Aorta (tissue), 5 donors: ENCODE results near the gene TM2D3. TPM values are rescaled to one million over a fixed set of nuclear protein-coding genes. Genes with fewer than 3 reads are reported as not detected.

Source experiments
- ATAC-seq: fragments of 200-7000 bp; cut with Tn5 transposase; one replicate; pipeline ENCODE4 v1.9.1; 2022; ENCODE audit warnings: moderate library complexity; ENCODE audit not compliant: low FRiP score
- DNase-seq, 2 donors: peaks; one replicate each; pipeline ENCODE4 v3.0.0-alpha.2; 2020
- H3K27ac ChIP-seq, 2 donors: one replicate each; pipeline ENCODE4 v1.5.1; 2013; ENCODE audit warnings: low read length in 2 of 2, mild to moderate bottlenecking in 2 of 2, moderate library complexity in 2 of 2, control low read depth in 1 of 2, inconsistent platforms in 1 of 2, low read depth in 1 of 2
- H3K27me3 ChIP-seq, 2 donors: one replicate each; pipeline ENCODE4 v1.6.1; 2013; ENCODE audit warnings: control low read depth in 1 of 2, low read length in 1 of 2, mild to moderate bottlenecking in 1 of 2, moderate library complexity in 1 of 2; ENCODE audit not compliant: insufficient read depth in 2 of 2, control insufficient read depth in 1 of 2
- H3K36me3 ChIP-seq, 2 donors: one replicate each; pipeline ENCODE4 v1.6.1; 2013; ENCODE audit warnings: control low read depth in 1 of 2, low read length in 1 of 2, mild to moderate bottlenecking in 1 of 2; ENCODE audit not compliant: insufficient read depth in 2 of 2, control insufficient read depth in 1 of 2
- H3K4me1 ChIP-seq, 2 donors: one replicate each; pipeline ENCODE4 v1.6.1; 2013; ENCODE audit warnings: low read length in 2 of 2, control low read depth in 1 of 2, mild to moderate bottlenecking in 1 of 2, moderate library complexity in 1 of 2; ENCODE audit not compliant: insufficient read depth in 2 of 2, control insufficient read depth in 1 of 2
- H3K4me3 ChIP-seq, 2 donors: one replicate each; pipeline ENCODE4 v1.5.1; 2013; ENCODE audit warnings: low read length in 2 of 2, control low read depth in 1 of 2, mild to moderate bottlenecking in 1 of 2
- H3K9me3 ChIP-seq: one replicate; pipeline ENCODE4 v1.6.1; 2013; ENCODE audit warnings: mild to moderate bottlenecking, low read length; ENCODE audit not compliant: control insufficient read depth
- WGBS, 2 donors: extraction: QIAGEN DNeasy Blood & Tissue Kit; methylation state at CpG; one replicate each; pipeline ENCODE4 v1.1.7; 2013; 5-methylcytosine and 5-hydroxymethylcytosine counted together
- intact Hi-C, 2 donors: fragments of 100-400 bp; cut with DNase I; formaldehyde crosslinking; loops; one replicate each; pipeline versions ENCODE4 v1.14.2 to v1.15.0; 2022
- polyA plus RNA-seq, 2 donors: library from polyadenylated mRNA; stranded (reverse); fragments of 200-250 nt; gene quantifications; one replicate each; pipeline ENCODE4 v1.2.3, GENCODE V29; 2013
- total RNA-seq, 2 donors: library from RNA; stranded (reverse); fragmentation: NEBNext Ultra II Directional; extraction: Animal tissue kit (Norgen Biotek cat#: 25700); gene quantifications; one replicate each; pipeline ENCODE4 v1.2.1, GENCODE V29; 2021
- donor health status: healthy with polysubstance abuse.
- donor health status: Bipolar disorder and iron deficiency.
- donor health status: DM: no; HTN: no; CAD: no.
- donor health status: DM: no; HTN: no; CAD: no.
- donor health status: DM: yes; HTN: yes; CAD: no.

Gene TM2D3
- total and polyA plus RNA-seq, 4 donors = 26.8 to 64.1 (median 52.7) TPM

DNA sequence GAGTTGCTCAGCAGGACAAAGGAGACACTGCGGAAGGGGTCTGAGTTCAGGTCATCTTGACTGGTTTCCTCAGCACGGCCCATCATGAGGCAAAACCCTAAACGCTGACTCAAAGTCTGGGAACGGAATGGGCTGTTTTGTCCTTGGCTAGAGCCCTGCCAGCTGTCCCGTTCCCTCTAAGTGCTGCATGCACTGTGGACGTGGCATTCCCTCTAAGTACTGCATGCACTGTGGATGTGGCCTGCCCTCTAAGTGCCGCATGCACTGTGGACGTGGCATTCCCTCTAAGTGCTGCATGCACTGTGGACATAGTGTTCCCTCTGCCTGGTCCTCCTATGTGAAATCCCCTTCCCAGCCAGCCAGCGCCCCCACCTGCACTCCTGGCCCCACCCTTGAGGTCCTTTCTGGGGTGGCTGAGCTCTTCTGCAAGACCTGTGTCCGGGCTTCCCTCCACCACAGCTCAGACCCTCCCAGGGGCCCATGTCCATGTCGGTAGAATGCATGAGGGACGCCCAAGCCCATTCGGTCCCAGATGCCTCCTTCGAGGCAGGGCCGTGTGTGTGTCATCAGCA lies 36.7 kb downstream of the TM2D3 start:
- WGBS, 2 donors = 38 to 47% methylated on average over 15 of the region's 15 CpGs
- H3K4me3 ChIP-seq = no peak overlapping the region
- H3K4me1 ChIP-seq = no peaks in the 10 kb centered on the region
- ATAC-seq (peak; percentile 49), DNase-seq (peak in 1 of 2 donors; percentile 65)
- H3K36me3 ChIP-seq = no peaks in the 10 kb centered on the region
- intact Hi-C loops = no loop called here
- H3K27ac ChIP-seq = no peak overlapping the region
- no peaks in the 10 kb centered on the region for H3K27me3 ChIP-seq
- no peaks in the 10 kb centered on the region for H3K9me3 ChIP-seq

DNA sequence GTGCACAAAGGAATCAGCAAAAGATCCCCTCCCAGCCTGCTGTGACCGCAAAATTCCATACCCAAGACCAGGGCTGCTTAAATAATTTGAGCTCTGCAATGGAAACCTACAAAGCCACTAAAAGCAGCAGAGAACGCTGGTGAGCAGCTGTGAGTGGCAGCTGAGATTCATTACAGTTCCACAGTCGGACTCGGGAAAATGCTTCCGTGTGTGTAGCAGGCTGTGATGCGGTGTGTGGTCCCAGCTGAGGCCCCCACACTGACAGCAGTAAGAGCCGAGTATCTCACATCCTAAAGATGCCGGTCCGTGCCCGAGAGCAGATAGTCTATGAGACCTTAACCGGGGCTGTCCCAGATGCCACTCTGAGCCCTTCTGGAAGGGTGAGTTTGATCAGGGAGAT lies 37.4 kb downstream of the TM2D3 start:
- 84 to 92% methylated on average over 11 of the region's 11 CpGs for WGBS, 2 donors

DNA sequence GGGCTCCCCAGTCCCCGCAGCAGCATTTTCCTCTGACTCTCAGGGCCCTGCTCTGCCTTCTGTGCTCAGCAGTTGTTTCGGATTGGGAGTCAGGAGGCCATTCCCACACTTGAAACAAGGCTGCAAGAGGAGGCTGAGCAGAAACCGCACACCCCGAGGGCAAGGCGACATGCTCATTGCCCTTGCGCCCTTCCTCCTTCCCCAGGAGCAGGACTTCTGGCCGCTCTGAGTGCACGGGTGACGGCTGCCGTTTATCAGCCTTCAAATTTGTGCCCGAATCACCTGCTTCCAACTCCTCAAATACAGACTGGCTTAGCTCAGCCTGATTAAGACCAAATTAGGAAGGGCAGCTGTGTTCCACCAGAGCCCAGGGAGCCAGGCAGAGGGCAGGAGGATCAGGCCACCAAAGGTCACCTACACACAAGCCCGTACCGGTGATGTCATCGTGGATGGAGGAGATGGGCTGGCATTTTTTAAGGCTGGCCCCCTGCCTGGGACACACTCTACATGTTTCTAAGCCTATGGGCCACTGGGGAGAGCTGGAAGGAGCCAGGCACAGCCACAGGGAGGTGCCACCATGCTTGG lies 38.1 kb downstream of the TM2D3 start:
- ATAC-seq = no peak

More for the DNA sequence above, 37.4 kb downstream of the TM2D3 start:
- ATAC-seq (no peak), DNase-seq (no peak)
- intact Hi-C loops = no loop called here
- no peaks in the 10 kb centered on the region for H3K4me1 ChIP-seq
- H3K36me3 ChIP-seq = no peaks in the 10 kb centered on the region
- H3K4me3 ChIP-seq = no peak overlapping the region
- H3K9me3 ChIP-seq = no peaks in the 10 kb centered on the region
- no peaks in the 10 kb centered on the region for H3K27me3 ChIP-seq
- H3K27ac ChIP-seq = no peak overlapping the region

DNA sequence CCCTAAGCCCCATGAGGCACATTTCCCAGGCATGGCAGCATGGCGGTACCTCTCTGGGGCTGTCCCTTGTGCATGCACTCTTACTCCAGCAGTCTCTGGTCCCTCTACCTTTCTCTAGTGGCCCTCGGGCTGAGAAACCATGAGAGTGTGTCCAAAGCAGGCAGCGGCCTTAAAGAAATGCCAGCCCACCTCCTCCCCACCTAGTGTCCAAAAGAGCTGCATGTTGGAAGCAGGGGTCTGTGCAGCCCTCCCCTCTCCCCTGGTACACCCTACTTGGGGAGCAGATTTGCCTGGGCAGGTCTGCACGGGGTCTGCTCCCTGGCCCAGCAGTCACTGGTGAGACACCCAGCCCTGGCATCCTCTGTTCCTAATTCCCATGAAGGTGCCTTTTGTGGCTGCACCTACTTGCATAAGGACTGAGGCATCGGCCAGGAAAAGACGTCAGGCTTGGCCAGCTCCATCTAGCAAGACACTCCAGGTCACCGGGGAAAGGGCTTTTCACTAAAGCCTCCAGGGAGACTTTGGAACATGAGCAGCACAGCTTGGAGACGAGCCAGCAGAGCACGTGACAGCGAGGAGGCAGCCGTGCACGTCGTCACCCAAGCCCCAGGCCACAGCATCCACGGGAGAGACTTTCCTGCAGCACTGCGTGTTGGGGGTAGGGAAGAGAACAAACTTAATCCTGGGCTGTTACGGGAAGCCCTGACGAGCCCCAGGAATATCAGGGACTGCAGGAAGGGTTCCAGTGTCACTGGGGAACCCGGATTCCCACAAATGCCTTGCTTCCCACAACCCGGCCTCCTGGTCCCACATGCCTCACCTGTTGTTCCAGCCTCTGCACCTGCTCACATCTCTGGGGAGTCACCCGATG lies 38.8 kb downstream of the TM2D3 start:
- intact Hi-C loops = no loop called here
- Histone ChIP-seq H3K4me1 (no peaks in the 10 kb centered on the region), H3K4me3 (no peak overlapping the region), H3K36me3 (no peaks in the 10 kb centered on the region), H3K27me3 (no peaks in the 10 kb centered on the region), H3K27ac (no peak overlapping the region), H3K9me3 (no peaks in the 10 kb centered on the region)
- ATAC-seq = no peak
- DNase-seq = peak; percentile 80 to 91
- WGBS, 2 donors = 26 to 30% methylated on average over 20 of the region's 20 CpGs

More for the DNA sequence above, 38.1 kb downstream of the TM2D3 start:
- Histone ChIP-seq H3K27me3 (no peaks in the 10 kb centered on the region), H3K9me3 (no peaks in the 10 kb centered on the region), H3K27ac (no peak overlapping the region), H3K4me3 (no peak overlapping the region), H3K4me1 (no peaks in the 10 kb centered on the region), H3K36me3 (no peaks in the 10 kb centered on the region)
- DNase-seq = no peak
- WGBS, 2 donors = 80 to 83% methylated on average over 14 of the region's 14 CpGs
- intact Hi-C loops = no loop called here

DNA sequence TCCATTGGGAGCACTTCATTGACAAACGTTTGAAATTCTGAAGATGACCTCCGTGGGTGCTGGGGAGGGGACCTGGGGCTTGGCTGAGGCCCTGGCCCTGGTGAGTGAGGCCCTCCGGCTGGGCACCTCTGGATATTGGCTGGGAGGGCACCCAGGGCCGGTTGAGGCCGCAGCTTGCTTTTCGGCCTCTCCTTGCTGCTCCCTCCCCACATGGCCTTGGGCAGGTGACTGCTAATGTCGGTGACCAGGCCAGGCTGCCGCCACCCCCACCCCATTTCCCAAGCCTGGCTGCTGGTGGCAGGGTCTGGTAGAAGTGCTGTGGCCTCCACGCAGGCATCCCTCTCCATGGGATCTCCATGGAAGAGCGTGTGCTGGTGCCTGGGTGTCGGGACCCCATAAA lies 39.5 kb downstream of the TM2D3 start:
- no peaks in the 10 kb centered on the region for H3K4me1 ChIP-seq
- ATAC-seq (no peak), DNase-seq (peak in 1 of 2 donors; percentile 69)
- intact Hi-C loops = no loop called here
- no peak overlapping the region for H3K27ac ChIP-seq
- H3K4me3 ChIP-seq = no peak overlapping the region
- H3K27me3 ChIP-seq = no peaks in the 10 kb centered on the region
- H3K36me3 ChIP-seq = no peaks in the 10 kb centered on the region
- no peaks in the 10 kb centered on the region for H3K9me3 ChIP-seq
- 88 to 93% methylated on average over 11 of the region's 11 CpGs for WGBS, 2 donors

DNA sequence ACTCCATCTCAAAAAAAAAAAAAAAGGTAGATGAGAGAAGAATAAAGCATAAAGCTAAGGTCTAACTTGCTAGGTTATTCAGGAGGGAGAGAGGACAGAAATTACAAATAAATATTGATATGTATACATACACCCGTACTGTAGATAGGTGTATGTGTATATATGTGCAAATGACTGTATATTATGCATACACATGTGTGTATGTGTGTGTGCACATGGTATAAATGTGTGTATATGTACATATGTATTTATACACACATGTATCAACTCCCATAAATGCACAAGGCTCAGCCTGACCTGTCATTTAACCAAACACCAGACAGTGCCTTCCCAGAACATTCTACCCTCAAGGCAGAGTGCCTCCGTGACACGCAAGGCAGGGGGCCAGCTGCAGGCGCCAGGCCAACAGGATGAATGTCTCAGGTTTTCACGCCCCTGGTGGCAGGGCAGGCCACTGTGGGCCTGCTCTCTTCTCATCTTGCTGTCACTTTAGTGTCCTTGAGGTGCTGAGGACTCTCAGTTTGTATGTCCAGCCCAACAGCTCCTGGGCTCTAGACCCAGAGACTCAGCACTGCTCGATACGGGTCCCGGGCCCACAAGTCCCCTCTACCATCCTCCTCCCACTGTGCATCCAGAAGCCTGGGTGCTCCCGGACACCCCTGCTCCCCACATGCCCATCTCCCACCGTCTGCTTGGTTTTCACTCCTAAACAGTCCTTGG lies 40.4 kb downstream of the TM2D3 start:
- no peak overlapping the region for H3K4me3 ChIP-seq
- H3K27ac ChIP-seq = no peak overlapping the region
- no peaks in the 10 kb centered on the region for H3K36me3 ChIP-seq
- ATAC-seq = no peak
- no peaks in the 10 kb centered on the region for H3K27me3 ChIP-seq
- 94 to 95% methylated on average over 10 of the region's 10 CpGs for WGBS, 2 donors
- peak in 1 of 2 donors; percentile 71 for DNase-seq
- H3K4me1 ChIP-seq = no peaks in the 10 kb centered on the region
- intact Hi-C loops = no loop called here
- no peaks in the 10 kb centered on the region for H3K9me3 ChIP-seq

DNA sequence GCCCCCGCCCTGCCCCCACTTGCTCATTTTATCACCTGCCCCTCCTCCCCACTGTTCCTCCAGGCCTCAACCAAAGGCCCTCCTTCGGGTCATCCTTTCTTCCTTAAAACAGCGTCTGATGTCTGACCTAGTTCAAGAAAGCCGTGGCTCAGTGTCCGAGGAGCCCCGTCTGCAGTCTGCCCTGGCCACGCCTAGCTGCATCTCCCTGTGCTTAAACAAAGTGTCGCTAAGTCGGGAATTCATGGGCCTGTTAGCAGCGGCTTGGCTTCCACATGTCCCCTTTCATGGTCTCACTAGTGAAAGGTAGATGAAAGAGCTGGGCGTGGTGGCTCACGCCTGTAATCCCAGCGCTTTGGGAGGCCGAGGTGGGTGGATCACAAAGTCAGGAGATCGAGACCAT lies 41.2 kb downstream of the TM2D3 start:
- Histone ChIP-seq H3K36me3 (no peaks in the 10 kb centered on the region), H3K27ac (no peak overlapping the region), H3K4me3 (no peak overlapping the region), H3K4me1 (no peaks in the 10 kb centered on the region), H3K27me3 (no peaks in the 10 kb centered on the region), H3K9me3 (no peaks in the 10 kb centered on the region)
- ATAC-seq = no peak
- WGBS, 2 donors = 90 to 92% methylated on average over 15 of the region's 15 CpGs
- intact Hi-C loops = no loop called here
- DNase-seq = no peak

DNA sequence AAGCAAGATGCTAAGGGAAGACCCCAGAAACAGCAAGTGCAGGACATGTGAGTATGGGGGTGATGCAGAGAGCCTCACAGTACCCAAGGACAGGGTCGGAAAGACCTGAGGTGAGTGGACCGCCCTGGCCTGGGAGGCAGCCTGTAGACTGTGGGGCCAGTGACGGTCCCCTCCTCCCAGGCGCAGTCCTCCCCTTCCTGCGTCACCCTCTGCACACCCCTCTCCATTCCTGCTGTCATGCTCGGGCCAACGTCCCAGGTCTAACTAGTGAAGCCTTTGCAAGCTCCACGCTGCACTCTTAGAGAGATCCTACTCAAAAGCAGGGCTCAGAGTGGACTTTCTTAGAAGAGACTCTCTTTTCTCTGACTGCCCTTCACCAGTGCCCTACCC lies 41.6 kb downstream of the TM2D3 start:
- ATAC-seq (no peak), DNase-seq (peak in 1 of 2 donors; percentile 46)
- 92 to 94% methylated on average over 8 of the region's 8 CpGs for WGBS, 2 donors
- no peak overlapping the region for H3K4me3 ChIP-seq
- H3K4me1 ChIP-seq = no peaks in the 10 kb centered on the region
- intact Hi-C loops = no loop called here
- H3K27me3 ChIP-seq = no peaks in the 10 kb centered on the region
- no peaks in the 10 kb centered on the region for H3K9me3 ChIP-seq
- H3K36me3 ChIP-seq = no peaks in the 10 kb centered on the region
- no peak overlapping the region for H3K27ac ChIP-seq
